Glomerular endothelial cell (primary cell): ENCODE results near the gene COL4A2. TPM values are rescaled to one million over a fixed set of nuclear protein-coding genes. Genes with fewer than 3 reads are reported as not detected.
"Not testable (repeated sequence)": the region's sequence is repeated elsewhere in the genome, so short reads cannot be mapped to it uniquely, and the experiment has no call there.

Experiments used
- DNase-seq: peaks from one replicate; pipeline ENCODE4 v3.0.0-alpha.2; 2011; ENCODE audit warnings: low read depth, low spot score; ENCODE audit errors: extremely low read depth
- total RNA-seq: library from RNA; depleted of rRNA; stranded (reverse); fragments of >200 nt; gene quantifications from 2 replicates; pipeline ENCODE4 v1.2.3, GENCODE V29; 2015

COL4A2 gene
- total RNA-seq, 1 donor from 2014 or later: 3,750 TPM

DNA sequence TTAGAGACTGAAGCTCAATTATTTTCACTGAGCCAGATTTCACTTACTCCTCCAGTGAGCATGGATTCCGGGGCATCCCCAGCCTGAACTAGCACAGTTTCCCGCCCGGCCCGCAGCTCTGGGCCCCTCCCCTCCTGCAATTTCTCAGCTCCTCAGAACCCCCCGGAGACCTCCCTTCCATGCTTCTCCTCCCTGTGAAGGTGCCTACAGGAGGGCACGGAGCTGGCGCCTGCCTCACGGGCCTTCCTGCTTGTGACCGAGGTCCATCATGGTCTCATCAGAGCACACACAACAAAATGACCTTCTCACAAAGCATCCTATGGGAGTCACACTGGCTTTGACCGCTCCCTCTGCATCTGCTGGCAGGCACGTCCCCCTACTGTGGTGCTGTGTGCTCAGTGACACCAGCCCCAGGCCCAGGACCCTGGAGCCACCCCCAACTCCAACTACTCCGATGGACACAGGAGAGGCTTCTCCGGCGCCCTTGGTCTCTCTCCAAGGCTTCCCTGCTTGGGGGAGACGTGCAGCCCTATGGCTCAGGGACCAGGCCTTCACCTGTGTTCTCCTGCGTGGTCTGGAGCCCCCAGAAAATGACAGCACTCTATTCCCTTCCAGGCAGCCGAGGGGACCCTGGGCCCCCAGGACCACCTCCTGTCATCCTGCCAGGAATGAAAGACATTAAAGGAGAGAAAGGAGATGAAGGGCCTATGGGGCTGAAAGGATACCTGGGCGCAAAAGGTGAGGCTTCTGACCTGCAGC, 177.4 kb downstream of the COL4A2 start:
- DNase-seq: no peak

- DNase-seq: no peak
Observed at GRCh38 chr13:110485604-110486003, 178.5 kb downstream of the COL4A2 start.

DNA sequence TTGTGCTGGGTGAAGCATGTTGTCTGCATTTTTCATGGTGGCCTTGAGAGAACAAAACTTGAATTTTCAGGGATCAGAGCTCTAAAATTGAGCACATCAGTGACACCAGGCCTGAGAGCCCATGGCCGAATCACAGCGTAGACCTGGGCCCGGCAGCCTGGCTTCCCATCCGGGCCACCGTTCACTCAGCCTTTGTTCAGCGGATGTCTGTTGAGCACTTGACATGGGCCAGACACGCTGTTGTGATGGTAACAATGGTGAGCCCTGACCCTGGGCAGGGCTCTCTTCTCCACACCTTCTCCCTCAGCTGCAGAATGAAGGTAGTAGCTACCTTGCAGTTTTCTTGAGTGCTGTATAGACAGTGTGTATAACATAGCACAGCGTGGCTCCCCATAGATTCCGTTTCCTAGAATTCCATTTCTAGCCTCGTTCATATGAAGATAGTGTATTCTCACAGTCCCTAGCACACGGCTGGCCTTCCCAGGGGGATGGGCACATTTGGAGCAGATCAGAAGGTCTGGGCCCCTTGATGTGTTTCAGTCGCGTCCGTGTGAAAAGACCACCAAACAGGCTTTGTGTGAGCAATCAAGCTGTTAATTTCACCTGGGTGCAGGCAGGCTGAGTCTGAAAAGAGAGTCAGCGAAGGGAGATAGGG, 179.1 kb downstream of the COL4A2 start:
- no peak for DNase-seq

- not testable (repeated sequence) for DNase-seq
Observed at GRCh38 chr13:110486880-110487279, 179.8 kb downstream of the COL4A2 start.

DNA sequence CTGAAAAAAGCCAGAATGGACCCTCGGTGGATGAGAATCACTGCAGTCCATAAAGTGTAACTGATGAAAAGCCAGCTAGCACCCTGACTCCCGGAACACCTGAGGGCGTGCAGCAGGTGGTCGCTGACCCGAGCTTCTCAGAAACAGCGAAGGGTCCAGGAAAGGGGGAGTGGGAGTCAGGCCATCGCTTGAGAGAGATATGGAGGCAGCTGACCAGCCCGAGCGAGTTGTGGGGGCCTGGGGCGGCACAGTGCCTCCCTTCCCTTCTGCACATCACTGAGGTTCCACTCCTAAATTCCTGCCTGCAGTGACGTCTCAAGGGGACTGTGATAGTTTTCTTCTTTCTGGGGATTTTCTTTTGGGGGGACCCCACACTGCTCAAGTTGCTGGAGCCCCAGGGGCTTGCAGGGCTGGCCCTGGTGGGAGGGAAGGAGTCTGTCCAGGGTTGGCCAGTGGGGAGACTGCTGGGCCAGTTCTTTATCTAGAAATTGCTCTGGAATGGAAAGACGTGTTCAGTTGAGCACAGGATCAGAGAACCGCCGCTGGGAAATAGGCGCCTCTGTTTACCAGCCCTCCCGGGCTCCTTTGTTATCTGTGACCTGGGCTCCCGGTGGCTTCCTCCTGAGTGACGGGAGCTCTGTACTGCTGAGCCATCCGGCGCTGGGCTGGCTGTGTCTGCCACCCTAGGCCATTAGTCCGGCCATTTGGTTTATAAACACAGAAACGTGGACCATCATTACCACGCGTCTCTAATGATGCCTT, 183.1 kb downstream of the COL4A2 start:
- no peak for DNase-seq

- DNase-seq: no peak
Observed at GRCh38 chr13:110491869-110492678, 185.0 kb downstream of the COL4A2 start.

GRCh38 chr13:110492679-110493593, 185.9 kb downstream of the COL4A2 start:
- no peak for DNase-seq

DNA sequence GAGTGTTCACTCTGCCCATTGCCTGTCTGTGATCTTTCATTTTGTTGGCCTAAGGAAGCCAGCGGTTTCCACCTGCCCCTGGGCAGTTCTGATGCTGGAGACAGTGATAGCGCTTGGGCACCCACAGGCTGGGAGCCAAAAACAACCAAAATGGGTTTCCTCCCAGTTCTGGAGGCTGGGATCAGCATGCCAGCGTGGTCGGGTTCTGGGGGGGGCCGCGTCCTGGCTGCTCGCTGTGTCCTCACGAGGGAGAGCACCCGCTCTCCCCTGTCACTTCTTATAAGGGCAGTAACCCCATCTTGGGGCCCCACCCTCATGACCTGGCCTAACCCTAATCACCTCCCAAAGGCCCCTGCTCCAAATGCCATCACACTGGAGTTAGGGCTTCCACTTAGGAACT, 186.5 kb downstream of the COL4A2 start:
- DNase-seq: no peak

- no peak for DNase-seq
Observed at GRCh38 chr13:110495376-110495775, 188.3 kb downstream of the COL4A2 start.

GRCh38 chr13:110495881-110496280, 188.8 kb downstream of the COL4A2 start:
- no peak for DNase-seq

GRCh38 chr13:110496281-110496680, 189.2 kb downstream of the COL4A2 start:
- no peak for DNase-seq

GRCh38 chr13:110497003-110497402, 189.9 kb downstream of the COL4A2 start:
- DNase-seq: no peak

DNA sequence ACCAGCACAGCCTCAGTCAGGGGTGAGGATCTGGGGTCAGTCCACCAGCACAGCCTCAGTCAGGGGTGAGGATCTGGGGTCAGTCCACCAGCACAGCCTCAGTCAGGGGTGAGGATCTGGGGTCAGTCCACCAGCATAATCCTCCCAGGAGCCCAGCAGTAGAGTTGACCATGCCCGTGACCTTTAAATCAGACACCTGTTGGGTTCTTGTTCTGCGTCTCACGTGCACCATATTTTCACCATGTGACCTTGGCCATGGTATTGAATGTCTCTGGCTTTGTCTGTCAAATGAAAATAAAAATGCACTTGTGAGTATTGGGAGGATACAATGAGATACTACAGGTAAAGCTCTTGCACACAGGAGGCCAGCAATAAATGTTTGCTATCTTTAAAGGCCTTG, 190.8 kb downstream of the COL4A2 start:
- DNase-seq: not testable (repeated sequence)

DNA sequence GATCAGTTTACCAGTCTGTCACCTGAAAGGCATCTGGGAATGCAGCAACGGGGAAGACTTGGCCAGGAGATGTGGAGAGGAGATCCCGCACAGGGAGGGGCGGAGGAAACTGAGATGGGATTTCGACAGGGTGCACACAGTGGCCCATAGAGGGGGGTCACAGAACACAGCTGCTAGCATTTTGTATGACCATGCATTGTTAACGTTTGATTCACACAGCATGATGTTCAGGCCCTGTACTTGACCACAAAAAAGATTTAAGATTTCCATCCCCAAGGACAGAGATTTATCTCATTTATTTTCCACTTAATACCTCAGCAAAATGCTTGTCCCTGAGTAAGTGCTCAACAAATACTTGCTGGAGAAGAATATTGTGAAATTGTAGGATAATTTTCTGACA, 191.2 kb downstream of the COL4A2 start:
- no peak for DNase-seq

- no peak for DNase-seq
Observed at GRCh38 chr13:110498765-110499164, 191.7 kb downstream of the COL4A2 start.

GRCh38 chr13:110499621-110500281, 192.7 kb downstream of the COL4A2 start:
- DNase-seq: no peak

DNA sequence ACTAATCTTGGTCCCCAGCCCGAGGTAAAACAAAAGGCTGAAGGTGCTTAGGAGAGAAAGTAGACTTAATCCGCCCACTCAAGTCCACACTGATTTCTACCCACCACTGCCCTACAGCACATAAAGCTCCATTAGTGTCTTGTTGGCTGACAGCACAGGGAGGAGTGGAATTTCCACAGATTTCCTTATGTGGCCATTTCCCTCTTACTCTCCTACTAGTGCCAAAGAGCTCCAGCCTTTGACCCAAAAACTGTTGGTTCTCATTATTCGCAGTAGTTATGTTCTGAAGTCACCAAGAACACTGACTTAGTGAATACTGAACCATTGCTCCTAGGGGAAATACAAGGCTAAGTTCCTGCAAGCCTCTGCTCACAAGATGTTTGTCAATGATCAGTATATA, 193.3 kb downstream of the COL4A2 start:
- no peak for DNase-seq

DNA sequence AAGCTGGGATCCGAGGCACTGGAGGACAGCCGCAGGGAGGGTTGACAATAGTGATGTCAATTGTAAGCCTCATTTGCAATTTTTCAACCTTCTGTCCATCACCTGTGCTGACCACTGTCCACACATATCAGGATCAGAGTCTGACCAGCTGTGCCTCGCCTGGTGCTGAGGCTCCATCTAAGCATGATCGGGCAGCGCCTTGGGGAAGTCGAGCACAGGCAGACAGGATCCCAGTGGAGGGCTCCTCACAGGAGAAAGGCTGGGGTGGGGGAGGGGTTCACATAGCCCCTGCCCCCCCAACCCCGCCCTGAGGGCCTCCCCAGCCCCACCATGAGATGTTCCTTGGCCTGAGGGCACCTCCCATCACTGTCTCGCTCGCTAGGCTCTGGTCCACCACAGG, 194.1 kb downstream of the COL4A2 start:
- DNase-seq: no peak
